HepG2 (cell line): ENCODE data around the gene SPHK1.

ENCODE experiments used
- CBFB ChIP-seq: sonication (generic); formaldehyde crosslinking; IDR thresholded peaks from 2 replicates; pipeline ENCODE4 v1.4.0; 2020; ENCODE audit warnings: missing genetic modification reagents
- CTCF ChIP-seq: sonication (generic); formaldehyde crosslinking; IDR thresholded peaks from 2 replicates; pipeline ENCODE4 v1.5.0; 2020; ENCODE audit warnings: mild to moderate bottlenecking, missing genetic modification reagents, moderate library complexity
- GTF2F1 ChIP-seq: fragments of 150-350 bp; IDR thresholded peaks from 2 replicates; pipeline ENCODE4 v1.6.1; 2014; ENCODE audit warnings: low read length
- JUND ChIP-seq: sonication (generic); formaldehyde crosslinking; IDR thresholded peaks from 2 replicates; pipeline ENCODE4 v1.8.0; 2022; ENCODE audit warnings: mild to moderate bottlenecking, missing genetic modification reagents
- NFYB ChIP-seq: sonication (generic); formaldehyde crosslinking; IDR thresholded peaks from 2 replicates; pipeline ENCODE4 v1.4.0; 2020; ENCODE audit warnings: missing genetic modification reagents
- RBM39 ChIP-seq: fragments of 200-400 bp; formaldehyde crosslinking; IDR thresholded peaks from one replicate; pipeline ENCODE4 v1.6.1; 2018; ENCODE audit warnings: antibody characterized with exemption, mild to moderate bottlenecking, low read depth, low read length; ENCODE audit not compliant: poor library complexity, severe bottlenecking
- TFAP4 ChIP-seq: sonication (generic); IDR thresholded peaks from 2 replicates; pipeline ENCODE4 v1.6.1; 2016; ENCODE audit warnings: low read depth, borderline replicate concordance
- ZNF468 ChIP-seq: sonication (generic); formaldehyde crosslinking; IDR thresholded peaks from 2 replicates; pipeline ENCODE4 v1.8.0; 2022; ENCODE audit warnings: mild to moderate bottlenecking, moderate library complexity, missing genetic modification reagents
- ZSCAN21 ChIP-seq: sonication (generic); formaldehyde crosslinking; IDR thresholded peaks from 2 replicates; pipeline ENCODE4 v1.8.0; 2022; ENCODE audit warnings: mild to moderate bottlenecking, missing genetic modification reagents, moderate library complexity, borderline replicate concordance

- no peak for TF ChIP-seq CTCF
- no peak for TF ChIP-seq TFAP4
- no peak for TF ChIP-seq NFYB
- no peak for TF ChIP-seq ZNF468 (CRISPR knock-in tag)
- TF ChIP-seq CBFB (CRISPR knock-in tag), result no peak
- no peak for TF ChIP-seq GTF2F1
- no peak for TF ChIP-seq ZSCAN21 (CRISPR knock-in tag)
- no peak for TF ChIP-seq RBM39
- no peak for TF ChIP-seq JUND (CRISPR knock-in tag)
Measured at GRCh38 chr17:76434870-76435269, 50.5 kb downstream of the SPHK1 start.
